ENCODE measurements around the gene ARHGAP5.

Gene ARHGAP5

GRCh38 chr14:32142341-32142740 is 65.2 kb downstream of the ARHGAP5 start:
- Histone ChIP-seq H3K36me3 (ENCODE audit: low read depth) (peaks cover 91% of the 10 kb centered on the region), H3K4me1 (ENCODE audit: insufficient read depth, poor library complexity, severe bottlenecking) (no peaks in the 10 kb centered on the region), H3K4me3 (ENCODE audit: severe bottlenecking) (no peak overlapping the region), H3K27ac (ENCODE audit: poor library complexity, severe bottlenecking) (no peak overlapping the region), H3K27me3 (ENCODE audit: insufficient read depth, poor library complexity, severe bottlenecking) (no peaks in the 10 kb centered on the region), H3K9me3 (ENCODE audit: severe bottlenecking) (peaks cover 6% of the 10 kb centered on the region)
- DNase-seq (ENCODE audit: low spot score) (no peak), ATAC-seq (ENCODE audit: low read depth) (no peak)
- no peak for TF ChIP-seq CTCF (IDR thresholded peaks at IDR 0.05; ENCODE audit: poor library complexity, severe bottlenecking)

GRCh38 chr14:32142754-32143437 is 65.8 kb downstream of the ARHGAP5 start:
- Histone ChIP-seq H3K4me1 (ENCODE audit: insufficient read depth, poor library complexity, severe bottlenecking) (no peaks in the 10 kb centered on the region), H3K9me3 (ENCODE audit: severe bottlenecking) (peaks cover 2% of the 10 kb centered on the region), H3K27me3 (ENCODE audit: insufficient read depth, poor library complexity, severe bottlenecking) (no peaks in the 10 kb centered on the region), H3K27ac (ENCODE audit: poor library complexity, severe bottlenecking) (no peak overlapping the region), H3K4me3 (ENCODE audit: severe bottlenecking) (no peak overlapping the region), H3K36me3 (ENCODE audit: low read depth) (peaks cover 91% of the 10 kb centered on the region)
- no peak for ATAC-seq (ENCODE audit: low read depth)
- TF ChIP-seq CTCF (IDR thresholded peaks at IDR 0.05; ENCODE audit: poor library complexity, severe bottlenecking), result no peak
- no peak for DNase-seq (ENCODE audit: low spot score)

- no peak for TF ChIP-seq CTCF (IDR thresholded peaks at IDR 0.05; ENCODE audit: poor library complexity, severe bottlenecking)
- Histone ChIP-seq H3K27me3 (ENCODE audit: insufficient read depth, poor library complexity, severe bottlenecking) (no peaks in the 10 kb centered on the region), H3K4me3 (ENCODE audit: severe bottlenecking) (no peak overlapping the region), H3K4me1 (ENCODE audit: insufficient read depth, poor library complexity, severe bottlenecking) (no peaks in the 10 kb centered on the region), H3K36me3 (ENCODE audit: low read depth) (peaks cover 96% of the 10 kb centered on the region), H3K27ac (ENCODE audit: poor library complexity, severe bottlenecking) (no peak overlapping the region), H3K9me3 (ENCODE audit: severe bottlenecking) (no peaks in the 10 kb centered on the region)
- ATAC-seq (ENCODE audit: low read depth) (no peak), DNase-seq (ENCODE audit: low spot score) (no peak)
These were observed 73.3 kb downstream of the ARHGAP5 start for GRCh38 chr14:32150392-32150791.

GRCh38 chr14:32166029-32166428 is 88.9 kb downstream of the ARHGAP5 start:
- ATAC-seq (ENCODE audit: low read depth) (no peak), DNase-seq (ENCODE audit: low spot score) (no peak)
- H3K9me3 ChIP-seq (ENCODE audit: severe bottlenecking), result no peaks in the 10 kb centered on the region
- no peak overlapping the region for H3K27ac ChIP-seq (ENCODE audit: poor library complexity, severe bottlenecking)
- H3K27me3 ChIP-seq (ENCODE audit: insufficient read depth, poor library complexity, severe bottlenecking), result no peaks in the 10 kb centered on the region
- H3K4me1 ChIP-seq (ENCODE audit: insufficient read depth, poor library complexity, severe bottlenecking), result no peaks in the 10 kb centered on the region
- no peaks in the 10 kb centered on the region for H3K36me3 ChIP-seq (ENCODE audit: low read depth)
- no peak overlapping the region for H3K4me3 ChIP-seq (ENCODE audit: severe bottlenecking)
- TF ChIP-seq CTCF (IDR thresholded peaks at IDR 0.05; ENCODE audit: poor library complexity, severe bottlenecking), result no peak

DNA sequence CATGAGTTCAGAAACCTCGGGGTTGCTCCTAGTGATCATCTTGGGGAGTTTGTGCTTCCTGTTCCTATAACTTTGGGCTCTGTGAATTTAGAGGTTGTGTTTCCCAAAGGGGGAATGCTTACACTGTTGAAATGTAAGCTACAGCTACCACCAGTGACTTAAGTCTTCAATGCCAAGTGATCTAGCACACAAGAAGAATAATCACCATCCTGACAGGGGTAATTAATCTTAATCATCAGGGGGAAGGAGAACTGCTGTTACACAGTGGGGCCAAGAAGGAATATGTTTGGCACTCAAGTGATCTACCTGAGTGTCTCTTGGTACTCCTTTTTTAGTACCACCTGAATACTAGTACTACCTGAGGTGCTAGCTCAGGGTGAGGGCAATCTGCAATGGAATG is 89.8 kb downstream of the ARHGAP5 start:
- H3K27me3 ChIP-seq (ENCODE audit: insufficient read depth, poor library complexity, severe bottlenecking), result no peaks in the 10 kb centered on the region
- H3K27ac ChIP-seq (ENCODE audit: poor library complexity, severe bottlenecking), result no peak overlapping the region
- TF ChIP-seq CTCF (IDR thresholded peaks at IDR 0.05; ENCODE audit: poor library complexity, severe bottlenecking), result no peak
- H3K9me3 ChIP-seq (ENCODE audit: severe bottlenecking), result no peaks in the 10 kb centered on the region
- no peaks in the 10 kb centered on the region for H3K4me1 ChIP-seq (ENCODE audit: insufficient read depth, poor library complexity, severe bottlenecking)
- H3K4me3 ChIP-seq (ENCODE audit: severe bottlenecking), result no peak overlapping the region
- no peaks in the 10 kb centered on the region for H3K36me3 ChIP-seq (ENCODE audit: low read depth)
- ATAC-seq (ENCODE audit: low read depth), result no peak
- DNase-seq (ENCODE audit: low spot score), result no peak
